SK-N-SH treated with all-trans-retinoic acid at 6 μM for 48 hours (cell line): Measurements from ENCODE around the gene CCDC85C.

ENCODE experiments used
- ATAC-seq: fragments of 200-7000 bp; cut with Tn5 transposase; 3 replicates; pipeline ENCODE4 v1.9.1; 2020; ENCODE audit warnings: mild to moderate bottlenecking, moderate library complexity
- BACH2 ChIP-seq: fragments of 250-450 bp; sonication (Bioruptor Pico); IDR thresholded peaks from 2 replicates; pipeline ENCODE4 v1.9.0; 2021; ENCODE audit warnings: mild to moderate bottlenecking, borderline replicate concordance
- CREB5 ChIP-seq: fragments of 250-450 bp; sonication (Bioruptor Pico); IDR thresholded peaks from 2 replicates; pipeline ENCODE4 v1.5.1; 2020; ENCODE audit warnings: low read depth, mild to moderate bottlenecking, moderate library complexity
- CSDC2 ChIP-seq: fragments of 250-450 bp; sonication (Bioruptor Pico); IDR thresholded peaks from 2 replicates; pipeline ENCODE4 v1.5.0; 2020; ENCODE audit warnings: mild to moderate bottlenecking, moderate library complexity
- CSRNP3 ChIP-seq: fragments of 250-450 bp; sonication (Bioruptor Pico); IDR thresholded peaks from 2 replicates; pipeline ENCODE4 v1.5.1; 2021; ENCODE audit warnings: mild to moderate bottlenecking, moderate library complexity
- ESRRG ChIP-seq: fragments of 250-450 bp; sonication (Bioruptor Pico); IDR thresholded peaks from 2 replicates; pipeline ENCODE4 v1.6.1; 2021; ENCODE audit warnings: mild to moderate bottlenecking
- GLIS3 ChIP-seq: fragments of 250-450 bp; sonication (Bioruptor Pico); IDR thresholded peaks from 2 replicates; pipeline ENCODE4 v1.5.0; 2020; ENCODE audit warnings: mild to moderate bottlenecking, moderate library complexity
- ISL1 ChIP-seq: fragments of 250-450 bp; sonication (Bioruptor Pico); IDR thresholded peaks from 2 replicates; pipeline ENCODE4 v2.1.2; 2022; ENCODE audit warnings: mild to moderate bottlenecking, moderate library complexity
- OSR1 ChIP-seq: fragments of 250-450 bp; sonication (Bioruptor Pico); IDR thresholded peaks from 2 replicates; pipeline ENCODE4 v1.8.0; 2022; ENCODE audit warnings: moderate library complexity, mild to moderate bottlenecking, inconsistent platforms
- PATZ1 ChIP-seq: fragments of 250-450 bp; sonication (Bioruptor Pico); IDR thresholded peaks from 2 replicates; pipeline ENCODE4 v1.8.0; 2020; ENCODE audit warnings: mild to moderate bottlenecking, moderate library complexity, borderline replicate concordance
- POU6F1 ChIP-seq: fragments of 250-450 bp; sonication (Bioruptor Pico); IDR thresholded peaks from 2 replicates; pipeline ENCODE4 v1.8.0; 2021; ENCODE audit warnings: low read depth, mild to moderate bottlenecking, moderate library complexity, borderline replicate concordance
- PPARA ChIP-seq: fragments of 250-450 bp; sonication (Bioruptor Pico); IDR thresholded peaks from 2 replicates; pipeline ENCODE4 v1.5.0; 2020; ENCODE audit warnings: mild to moderate bottlenecking, borderline replicate concordance
- RARB ChIP-seq: fragments of 250-450 bp; sonication (Bioruptor Pico); IDR thresholded peaks from 2 replicates; pipeline ENCODE4 v1.8.0; 2021; ENCODE audit warnings: mild to moderate bottlenecking, moderate library complexity
- SNAI2 ChIP-seq: fragments of 250-450 bp; sonication (Bioruptor Pico); IDR thresholded peaks from 2 replicates; pipeline ENCODE4 v1.5.0; 2020; ENCODE audit warnings: mild to moderate bottlenecking, moderate library complexity
- TCF4 ChIP-seq: fragments of 250-450 bp; sonication (Bioruptor Pico); IDR thresholded peaks from 2 replicates; pipeline ENCODE4 v1.8.0; 2021; ENCODE audit warnings: mild to moderate bottlenecking, moderate library complexity, borderline replicate concordance
- TOX ChIP-seq: fragments of 250-450 bp; sonication (Bioruptor Pico); IDR thresholded peaks from 2 replicates; pipeline ENCODE4 v1.8.0; 2021; ENCODE audit warnings: mild to moderate bottlenecking, moderate library complexity, borderline replicate concordance
- TSHZ2 ChIP-seq: fragments of 250-450 bp; sonication (Bioruptor Pico); IDR thresholded peaks from 2 replicates; pipeline ENCODE4 v1.5.0; 2020; ENCODE audit warnings: mild to moderate bottlenecking, moderate library complexity
- ZC3H10 ChIP-seq: fragments of 250-450 bp; sonication (Bioruptor Pico); IDR thresholded peaks from 2 replicates; pipeline ENCODE4 v1.5.1; 2021; ENCODE audit warnings: mild to moderate bottlenecking, moderate library complexity
- ZFP3 ChIP-seq: fragments of 250-450 bp; sonication (Bioruptor Pico); IDR thresholded peaks from 2 replicates; pipeline ENCODE4 v1.5.0; 2020; ENCODE audit warnings: mild to moderate bottlenecking, moderate library complexity
- ZFP30 ChIP-seq: fragments of 450-650 bp; formaldehyde crosslinking; IDR thresholded peaks from 2 replicates; pipeline ENCODE4 v1.5.0; 2022; ENCODE audit warnings: mild to moderate bottlenecking, moderate library complexity
- ZNF565 ChIP-seq: fragments of 450-650 bp; formaldehyde crosslinking; conservative IDR thresholded peaks from 2 replicates; pipeline ENCODE4 v1.5.0; 2020; ENCODE audit warnings: low read depth, mild to moderate bottlenecking, moderate library complexity
- ZNF70 ChIP-seq: fragments of 450-650 bp; formaldehyde crosslinking; IDR thresholded peaks from 2 replicates; pipeline ENCODE4 v1.5.0; 2020; ENCODE audit warnings: mild to moderate bottlenecking, moderate library complexity
- ZNF8 ChIP-seq: fragments of 450-650 bp; formaldehyde crosslinking; IDR thresholded peaks from 2 replicates; pipeline ENCODE4 v1.5.0; 2020; ENCODE audit warnings: mild to moderate bottlenecking, moderate library complexity

CCDC85C gene

GRCh38 chr14:99508896-99509629 is 94.9 kb downstream of the CCDC85C start:
- TF ChIP-seq CSDC2 (CRISPR knock-in tag) (no peak), CREB5 (CRISPR knock-in tag) (no peak), ZNF565 (CRISPR knock-in tag) (no peak)
- no peak for ATAC-seq

- no peak; the same call in 1 of the 3 replicates for ATAC-seq
- no peak for TF ChIP-seq BACH2 (CRISPR knock-in tag)
- TF ChIP-seq RARB (CRISPR knock-in tag): no peak
- TF ChIP-seq POU6F1 (CRISPR knock-in tag): no peak
- no peak for TF ChIP-seq ZFP3 (CRISPR knock-in tag)
- no peak for TF ChIP-seq ISL1
- TF ChIP-seq TCF4 (CRISPR knock-in tag): no peak
- no peak for TF ChIP-seq ZFP30
- TF ChIP-seq ZNF8 (CRISPR knock-in tag): no peak
- TF ChIP-seq GLIS3: no peak
- TF ChIP-seq OSR1 (CRISPR knock-in tag): no peak
- no peak for TF ChIP-seq TOX (CRISPR knock-in tag)
- no peak for TF ChIP-seq CSRNP3
- TF ChIP-seq ESRRG (CRISPR knock-in tag): no peak
- TF ChIP-seq CSDC2 (CRISPR knock-in tag): no peak
- no peak for TF ChIP-seq ZNF565 (CRISPR knock-in tag)
- no peak for TF ChIP-seq SNAI2 (CRISPR knock-in tag)
- no peak for TF ChIP-seq ZC3H10 (CRISPR knock-in tag)
- no peak for TF ChIP-seq ZNF70 (CRISPR knock-in tag)
- no peak for TF ChIP-seq CREB5 (CRISPR knock-in tag)
These were observed 96.0 kb downstream of the CCDC85C start for GRCh38 chr14:99507860-99508640.

- no peak for ATAC-seq
- no peak for TF ChIP-seq CSRNP3
- TF ChIP-seq TSHZ2 (CRISPR knock-in tag): no peak
- TF ChIP-seq ISL1: no peak
- TF ChIP-seq ZFP30: no peak
- TF ChIP-seq CREB5 (CRISPR knock-in tag): no peak
- no peak for TF ChIP-seq BACH2 (CRISPR knock-in tag)
- no peak for TF ChIP-seq PPARA (CRISPR knock-in tag)
- TF ChIP-seq PATZ1 (CRISPR knock-in tag): no peak
- TF ChIP-seq ZNF70 (CRISPR knock-in tag): no peak
- no peak for TF ChIP-seq ZNF8 (CRISPR knock-in tag)
- no peak for TF ChIP-seq RARB (CRISPR knock-in tag)
- TF ChIP-seq SNAI2 (CRISPR knock-in tag): no peak
- no peak for TF ChIP-seq GLIS3
These were observed 97.7 kb downstream of the CCDC85C start for GRCh38 chr14:99506276-99506675.
